Prostate gland (tissue), 2 donors: ENCODE measurements around the gene CDC42BPB.

Experiments
- POLR2A ChIP-seq: fragments of 450-650 bp; IDR thresholded peaks from one replicate; pipeline ENCODE4 v1.6.1; 2016; ENCODE audit warnings: antibody characterized with exemption, mild to moderate bottlenecking
- TF ChIP-seq, protein P1 (sequence below), 4 experiments: fragments of 200-600 bp in 2 of 4; fragments of 450-650 bp in 2 of 4; sonication (generic) in 2 of 4; IDR thresholded peaks; 1 replicate in 3 of 4; 2 replicates in 1 of 4; pipeline ENCODE4 v1.5.1; 2016 to 2019; ENCODE audit warnings: antibody characterized with exemption in 4 of 4, mild to moderate bottlenecking in 2 of 4, moderate library complexity in 2 of 4

DNA sequence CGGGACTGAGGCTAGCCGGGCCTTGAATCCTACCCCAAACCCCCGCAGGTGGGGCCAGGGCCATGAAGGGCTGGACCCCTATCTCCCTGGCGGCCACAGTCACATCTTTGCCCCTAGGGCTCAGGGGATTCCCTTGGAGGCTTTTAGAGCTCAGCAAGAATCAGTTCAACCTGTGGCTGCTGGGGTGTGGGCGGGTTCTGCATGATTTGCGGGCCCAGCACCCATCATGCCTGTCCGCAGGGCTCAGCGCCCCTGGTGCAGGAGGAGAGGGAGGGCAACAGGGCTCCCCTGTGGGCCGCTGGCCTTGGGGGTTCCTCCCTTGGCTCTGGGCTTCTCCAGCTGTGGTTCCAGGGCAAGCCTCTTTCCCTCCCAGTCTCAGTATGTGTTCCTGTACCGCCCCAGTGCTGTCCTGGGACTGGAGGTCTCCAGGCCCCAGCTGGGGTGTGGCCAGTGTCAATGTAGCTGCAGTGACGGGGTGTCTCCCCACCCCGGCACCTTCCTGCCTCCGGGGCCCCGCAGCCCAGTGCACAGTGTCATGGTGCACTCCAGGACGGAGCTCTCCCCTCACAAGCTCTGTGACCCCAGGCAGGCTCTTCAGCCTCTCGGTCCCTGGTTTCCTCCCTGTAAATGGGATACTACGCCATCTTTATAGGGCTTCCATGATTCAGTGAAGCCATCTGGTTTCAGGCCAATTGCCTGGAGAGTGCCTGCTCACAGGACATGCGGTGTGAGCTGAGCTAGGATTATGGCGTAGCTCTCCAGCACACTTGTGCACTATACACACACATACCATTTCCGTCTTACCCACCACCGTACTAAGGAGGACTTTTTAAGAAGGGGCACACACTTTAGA is 16.8 kb upstream of the CDC42BPB start:
- no peak for TF ChIP-seq POLR2A
- TF ChIP-seq, protein P1, sequence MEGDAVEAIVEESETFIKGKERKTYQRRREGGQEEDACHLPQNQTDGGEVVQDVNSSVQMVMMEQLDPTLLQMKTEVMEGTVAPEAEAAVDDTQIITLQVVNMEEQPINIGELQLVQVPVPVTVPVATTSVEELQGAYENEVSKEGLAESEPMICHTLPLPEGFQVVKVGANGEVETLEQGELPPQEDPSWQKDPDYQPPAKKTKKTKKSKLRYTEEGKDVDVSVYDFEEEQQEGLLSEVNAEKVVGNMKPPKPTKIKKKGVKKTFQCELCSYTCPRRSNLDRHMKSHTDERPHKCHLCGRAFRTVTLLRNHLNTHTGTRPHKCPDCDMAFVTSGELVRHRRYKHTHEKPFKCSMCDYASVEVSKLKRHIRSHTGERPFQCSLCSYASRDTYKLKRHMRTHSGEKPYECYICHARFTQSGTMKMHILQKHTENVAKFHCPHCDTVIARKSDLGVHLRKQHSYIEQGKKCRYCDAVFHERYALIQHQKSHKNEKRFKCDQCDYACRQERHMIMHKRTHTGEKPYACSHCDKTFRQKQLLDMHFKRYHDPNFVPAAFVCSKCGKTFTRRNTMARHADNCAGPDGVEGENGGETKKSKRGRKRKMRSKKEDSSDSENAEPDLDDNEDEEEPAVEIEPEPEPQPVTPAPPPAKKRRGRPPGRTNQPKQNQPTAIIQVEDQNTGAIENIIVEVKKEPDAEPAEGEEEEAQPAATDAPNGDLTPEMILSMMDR (IDR thresholded peaks at IDR 0.05): no peak
